H1 (cell line): ENCODE data around the gene LPP. TPM values are rescaled to one million over a fixed set of nuclear protein-coding genes. Genes with fewer than 3 reads are reported as not detected.

ENCODE experiments used
- CTCF ChIA-PET: fragments of 300-600 bp; sonication (Branson Sonifier 250); formaldehyde crosslinking; loops from one replicate; lab custom pipeline; 2021; ENCODE audit not compliant: partially characterized antibody; lab: Charles Lee
- POLR2A ChIA-PET: fragments of 300-600 bp; sonication (Branson Sonifier 250); formaldehyde crosslinking; loops from one replicate; lab custom pipeline; 2021; ENCODE audit warnings: inconsistent platforms; ENCODE audit not compliant: partially characterized antibody; lab: Charles Lee
- DNase-seq, 2 experiments: peaks; one replicate each; pipeline versions ENCODE4 v3.0.0 to v3.0.0-alpha.2; 2010 to 2022; ENCODE audit warnings: low spot score in 2 of 2, low read depth in 1 of 2, mixed read lengths in 1 of 2
- FAIRE-seq: peaks from 2 replicates; lab custom pipeline; 2011; peaks lifted over from hg19 to GRCh38; lab: Jason Lieb, UNC
- H2AFZ ChIP-seq: 2 replicates; pipeline ENCODE4 v1.8.1; 2012; ENCODE audit warnings: low read length, inconsistent platforms
- H2AK5ac ChIP-seq: 2 replicates; pipeline ENCODE4 v1.6.1; 2013; ENCODE audit warnings: low read depth, low read length
- H2BK120ac ChIP-seq: replicated peaks from 2 replicates; pipeline ENCODE3; 2013; ENCODE audit warnings: low read depth, low read length, inconsistent platforms
- H2BK12ac ChIP-seq: 2 replicates; pipeline ENCODE4 v1.6.1; 2013; ENCODE audit warnings: low read depth, low read length
- H2BK15ac ChIP-seq: 2 replicates; pipeline ENCODE4 v1.6.1; 2013; ENCODE audit warnings: low read length
- H2BK20ac ChIP-seq: 2 replicates; pipeline ENCODE4 v1.6.1; 2013; ENCODE audit warnings: low read length
- H2BK5ac ChIP-seq: 2 replicates; pipeline ENCODE4 v1.6.1; 2013; ENCODE audit warnings: low read depth, low read length
- H3K14ac ChIP-seq: 2 replicates; pipeline ENCODE4 v1.6.1; 2013; ENCODE audit warnings: inconsistent platforms; ENCODE audit not compliant: insufficient read length
- H3K18ac ChIP-seq: 2 replicates; pipeline ENCODE4 v1.6.1; 2013; ENCODE audit warnings: low read length; ENCODE audit errors: extremely low read depth
- H3K23ac ChIP-seq: 2 replicates; pipeline ENCODE4 v1.6.1; 2013; ENCODE audit warnings: inconsistent platforms; ENCODE audit not compliant: insufficient read length
- H3K23me2 ChIP-seq: 2 replicates; pipeline ENCODE4 v1.6.1; 2013; ENCODE audit warnings: low read depth, low read length
- H3K27ac ChIP-seq: 2 replicates; pipeline ENCODE4 v1.6.1; 2011; ENCODE audit warnings: low read depth, low read length, inconsistent platforms
- H3K27me3 ChIP-seq, 4 experiments: replicated peaks in 1 of 4; 1 replicate in 1 of 4; 2 replicates in 3 of 4; pipeline versions ENCODE4 v1.6.1 to v1.8.1; 2011 to 2013; ENCODE audit warnings: low read length in 3 of 4, mild to moderate bottlenecking in 3 of 4, inconsistent platforms in 2 of 4, mixed read lengths in 2 of 4, moderate library complexity in 1 of 4; ENCODE audit not compliant: control insufficient read depth in 3 of 4, insufficient read depth in 3 of 4; ENCODE audit errors: extremely low read depth in 1 of 4
- H3K36me3 ChIP-seq, 4 experiments: 2 replicates each; pipeline versions ENCODE4 v1.6.1 to v1.8.1; 2011 to 2013; ENCODE audit warnings: mild to moderate bottlenecking in 4 of 4, low read length in 3 of 4, moderate library complexity in 2 of 4, control low read depth in 1 of 4, inconsistent platforms in 1 of 4; ENCODE audit not compliant: insufficient read depth in 4 of 4, control insufficient read depth in 2 of 4
- H3K4ac ChIP-seq: replicated peaks from 2 replicates; pipeline ENCODE3; 2013; ENCODE audit warnings: low read length, low read depth, mixed read lengths, inconsistent platforms; ENCODE audit not compliant: insufficient read length
- H3K4me1 ChIP-seq, 4 experiments: replicated peaks in 1 of 4; 1 replicate in 1 of 4; 2 replicates in 3 of 4; pipeline versions ENCODE4 v1.6.1 to v1.8.1; 2011 to 2013; ENCODE audit warnings: low read length in 3 of 4, inconsistent platforms in 2 of 4, mixed read lengths in 1 of 4; ENCODE audit not compliant: insufficient read depth in 4 of 4, control insufficient read depth in 3 of 4
- H3K4me2 ChIP-seq, 2 experiments: 2 replicates each; pipeline versions ENCODE4 v1.6.1 to v1.8.1; 2011 to 2013; ENCODE audit warnings: low read depth in 2 of 2, low read length in 2 of 2, control low read depth in 1 of 2, inconsistent platforms in 1 of 2, mild to moderate bottlenecking in 1 of 2; ENCODE audit not compliant: insufficient read depth in 1 of 2
- H3K4me3 ChIP-seq, 4 experiments: fragments of 200-600, 300-600 bp in 1 of 4; sonication (generic), shearing (Covaris generic), sonication (Bioruptor Twin) in 1 of 4; 2 replicates each; pipeline versions ENCODE4 v1.5.1 to v1.8.1; 2011 to 2016; ENCODE audit warnings: low read length in 4 of 4, low read depth in 3 of 4, control low read depth in 2 of 4, inconsistent platforms in 2 of 4, mild to moderate bottlenecking in 2 of 4, mixed read lengths in 1 of 4, moderate library complexity in 1 of 4; ENCODE audit not compliant: insufficient read depth in 2 of 4; ENCODE audit errors: extremely low read depth in 1 of 4
- H3K56ac ChIP-seq: replicated peaks from 2 replicates; pipeline ENCODE3; 2013; ENCODE audit warnings: low read depth, mild to moderate bottlenecking, mixed read lengths, low read length, inconsistent platforms; ENCODE audit not compliant: insufficient read length
- H3K79me1 ChIP-seq: 2 replicates; pipeline ENCODE4 v1.6.1; 2013; ENCODE audit warnings: low read depth, low read length, control low read depth
- H3K79me2 ChIP-seq, 2 experiments: 2 replicates each; pipeline versions ENCODE4 v1.6.1 to v1.8.1; 2012 to 2013; ENCODE audit warnings: low read length in 2 of 2, mild to moderate bottlenecking in 2 of 2, inconsistent platforms in 1 of 2; ENCODE audit not compliant: insufficient read depth in 2 of 2, control insufficient read depth in 1 of 2
- H3K9ac ChIP-seq, 4 experiments: replicated peaks in 1 of 4; 1 replicate in 1 of 4; 2 replicates in 3 of 4; pipeline versions ENCODE4 v1.6.1 to v1.8.1; 2011 to 2013; ENCODE audit warnings: low read depth in 3 of 4, low read length in 3 of 4, control low read depth in 2 of 4, mild to moderate bottlenecking in 2 of 4, moderate library complexity in 2 of 4, inconsistent platforms in 1 of 4; ENCODE audit errors: extremely low read depth in 1 of 4
- H3K9me3 ChIP-seq, 2 experiments: 2 replicates each; pipeline versions ENCODE4 v1.6.1 to v1.8.1; 2012 to 2013; ENCODE audit warnings: mild to moderate bottlenecking in 2 of 2, moderate library complexity in 2 of 2, control low read depth in 1 of 2, inconsistent platforms in 1 of 2, low read depth in 1 of 2, low read length in 1 of 2, mixed read lengths in 1 of 2; ENCODE audit not compliant: insufficient read depth in 2 of 2
- H4K20me1 ChIP-seq, 2 experiments: replicated peaks in 1 of 2; 2 replicates each; pipeline versions ENCODE3 to v1.8.1; 2011 to 2013; ENCODE audit warnings: inconsistent platforms in 2 of 2, low read length in 2 of 2, mild to moderate bottlenecking in 1 of 2; ENCODE audit not compliant: insufficient read depth in 2 of 2, control insufficient read depth in 1 of 2
- H4K5ac ChIP-seq: 2 replicates; pipeline ENCODE4 v1.6.1; 2013; ENCODE audit warnings: low read length, low read depth, mixed read lengths, inconsistent platforms; ENCODE audit not compliant: insufficient read length
- H4K8ac ChIP-seq: 2 replicates; pipeline ENCODE4 v1.8.0; 2013; ENCODE audit warnings: mild to moderate bottlenecking, moderate library complexity, low read length, inconsistent platforms; ENCODE audit not compliant: insufficient read depth; ENCODE audit errors: extremely low read depth
- H4K91ac ChIP-seq: replicated peaks from 2 replicates; pipeline ENCODE3; 2013; ENCODE audit warnings: low read length, mixed read lengths, inconsistent platforms; ENCODE audit not compliant: insufficient read length
- CTCF ChIP-seq, 3 experiments: IDR thresholded peaks; 1 replicate in 2 of 3; 2 replicates in 1 of 3; pipeline versions ENCODE4 v1.5.1 to v1.6.1; 2011; ENCODE audit warnings: low read length in 3 of 3, mild to moderate bottlenecking in 3 of 3, inconsistent platforms in 2 of 3, low read depth in 1 of 3, moderate library complexity in 1 of 3; ENCODE audit not compliant: insufficient read depth in 1 of 3; ENCODE audit errors: control extremely low read depth in 1 of 3
- RAD21 ChIP-seq, 2 experiments: IDR thresholded peaks in 1 of 2; conservative IDR thresholded peaks in 1 of 2; 2 replicates each; pipeline ENCODE4 v1.6.1; 2011; ENCODE audit warnings: low read depth in 2 of 2, low read length in 2 of 2, improper control_type of control experiment in 1 of 2, inconsistent platforms in 1 of 2, mild to moderate bottlenecking in 1 of 2, moderate library complexity in 1 of 2
- WGBS, 2 experiments: shearing (Covaris generic) in 1 of 2; methylation state at CpG; one replicate each; pipeline versions ENCODE4 v1.1.6 to v1.1.7; 2013 to 2015; ENCODE audit warnings: low lambda C conversion rate in 2 of 2, mixed read lengths in 2 of 2, inconsistent platforms in 1 of 2, low coverage in 1 of 2, missing lambda C conversion rate in 1 of 2; ENCODE audit not compliant: insufficient replicate concordance in 2 of 2, insufficient coverage in 1 of 2, insufficient read length in 1 of 2; ENCODE audit errors: extremely low coverage in 1 of 2, missing lambda C conversion rate in 1 of 2; 5-methylcytosine and 5-hydroxymethylcytosine counted together
- polyA plus RNA-seq, 7 experiments: library from polyadenylated mRNA; depleted of rRNA in 3 of 7; stranded (reverse) in 5 of 7; unstranded in 2 of 7; fragments of >200 nt in 5 of 7; fragments of 200-250 nt in 2 of 7; gene quantifications; 1 replicate in 5 of 7; 2 replicates in 1 of 7; 4 replicates in 1 of 7; pipeline versions ENCODE4 v1.2.1 to v1.2.3, GENCODE V29; 2011 to 2013; ENCODE audit warnings: missing spikeins in 2 of 7, mixed read lengths in 2 of 7
- total RNA-seq: library from RNA; stranded (reverse); fragmentation: NEBNext Ultra II Directional; extraction: Animal tissue kit (Norgen Biotek cat#: 25700); gene quantifications from 2 replicates; pipeline ENCODE4 v1.2.1, GENCODE V29; 2021
- TF ChIP-seq, protein P1 (sequence below): IDR thresholded peaks from 2 replicates; pipeline ENCODE4 v1.6.1; 2012; ENCODE audit warnings: inconsistent platforms

Gene LPP
- total and polyA plus RNA-seq, 2 of the 8 experiments (the other 6 are each of a cell fraction or from before 2014, with no cell fraction given), result 10.0 to 53.3 TPM

DNA sequence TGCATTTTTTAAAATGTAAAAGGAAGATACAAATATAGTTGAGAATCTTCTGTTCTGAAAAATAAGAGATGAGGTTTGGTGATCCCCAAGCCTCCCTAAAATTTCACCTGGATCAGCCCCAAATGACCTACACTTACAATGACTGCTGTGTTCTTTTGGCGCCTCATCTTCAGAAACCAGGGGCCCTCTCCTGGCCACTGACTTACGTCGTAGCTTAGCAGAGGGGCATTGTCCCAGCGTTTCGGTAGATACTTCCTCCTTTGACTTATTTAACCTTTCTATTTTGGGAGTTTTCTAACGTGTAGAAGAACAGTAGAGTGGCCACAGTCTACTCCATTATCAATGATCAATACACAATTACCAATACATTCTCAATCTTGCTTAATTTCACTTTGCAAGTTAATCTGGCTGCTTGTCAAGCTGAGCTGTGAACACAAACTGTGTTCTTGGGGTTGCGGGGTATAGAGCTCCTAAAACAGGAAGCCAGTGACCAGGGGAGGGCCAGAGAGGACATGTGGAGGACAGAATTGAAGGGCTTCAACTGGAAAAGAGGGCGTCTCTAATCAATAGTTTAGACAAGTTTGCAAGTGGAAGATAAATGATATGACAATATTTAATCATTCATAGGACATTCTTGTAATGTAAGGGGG is 419.5 kb downstream of the LPP start:
- no peak overlapping the region for H3K4ac ChIP-seq
- no peak overlapping the region for H2BK15ac ChIP-seq
- H3K79me1 ChIP-seq, result no peaks in the 10 kb centered on the region
- H3K36me3 ChIP-seq, result no peaks in the 10 kb centered on the region
- POLR2A ChIA-PET, result interaction anchor here (1.4 kb wide), 1 partner anchor 15 kb away, joined by 4 read pairs; no protein-coding TSS in a partner anchor
- H4K20me1 ChIP-seq, result no peaks in the 10 kb centered on the region
- DNase-seq, result no peak
- no peaks in the 10 kb centered on the region for H3K79me2 ChIP-seq
- 83% methylated on average over 8 of the region's 8 CpGs; no CpG with 5 or more reads in 1 of the 2 experiments for WGBS, 2 experiments
- no peak overlapping the region for H4K91ac ChIP-seq
- no peak overlapping the region for H3K14ac ChIP-seq
- H2AK5ac ChIP-seq, result no peak overlapping the region
- H3K9ac ChIP-seq, result no peak overlapping the region
- H3K23ac ChIP-seq, result no peak overlapping the region
- H3K18ac ChIP-seq, result no peak overlapping the region
- H3K27ac ChIP-seq, result no peak overlapping the region
- H3K23me2 ChIP-seq, result no peaks in the 10 kb centered on the region
- no peak overlapping the region for H4K5ac ChIP-seq
- no peaks in the 10 kb centered on the region for H3K27me3 ChIP-seq
- H2BK120ac ChIP-seq, result no peak overlapping the region
- FAIRE-seq, result no peak
- no peak overlapping the region for H2BK20ac ChIP-seq
- CTCF ChIA-PET, result interaction anchor here (0.7 to 4.0 kb wide), 5 partner anchors 11 to 831 kb away, joined by 3 to 17 read pairs (median 3); no protein-coding TSS in a partner anchor
- H3K4me2 ChIP-seq, result no peak overlapping the region
- H3K4me3 ChIP-seq, result no peak overlapping the region
- no peaks in the 10 kb centered on the region for H3K4me1 ChIP-seq
- H2AFZ ChIP-seq, result no peak overlapping the region
- no peak overlapping the region for H2BK5ac ChIP-seq
- H2BK12ac ChIP-seq, result no peak overlapping the region
- no peak overlapping the region for H4K8ac ChIP-seq
- H3K9me3 ChIP-seq, result no peaks in the 10 kb centered on the region
- TF ChIP-seq, protein P1, sequence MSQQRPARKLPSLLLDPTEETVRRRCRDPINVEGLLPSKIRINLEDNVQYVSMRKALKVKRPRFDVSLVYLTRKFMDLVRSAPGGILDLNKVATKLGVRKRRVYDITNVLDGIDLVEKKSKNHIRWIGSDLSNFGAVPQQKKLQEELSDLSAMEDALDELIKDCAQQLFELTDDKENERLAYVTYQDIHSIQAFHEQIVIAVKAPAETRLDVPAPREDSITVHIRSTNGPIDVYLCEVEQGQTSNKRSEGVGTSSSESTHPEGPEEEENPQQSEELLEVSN, result no peak
- TF ChIP-seq RAD21 (IDR thresholded peaks at IDR 0.05 in 1 of 2, conservative IDR thresholded peaks at IDR 0.05 in 1 of 2; ENCODE audit: low read depth in 2 of 2, low read length in 2 of 2) (peak; percentile 43 to 65), CTCF (IDR thresholded peaks at IDR 0.05; ENCODE audit: control extremely low read depth in 1 of 3, insufficient read depth in 1 of 3, low read depth in 1 of 3, low read length in 3 of 3) (peak; percentile 29 to 37 (median 36))
- no peak overlapping the region for H3K56ac ChIP-seq
